ENCODE results near the gene MMP20.

DNA sequence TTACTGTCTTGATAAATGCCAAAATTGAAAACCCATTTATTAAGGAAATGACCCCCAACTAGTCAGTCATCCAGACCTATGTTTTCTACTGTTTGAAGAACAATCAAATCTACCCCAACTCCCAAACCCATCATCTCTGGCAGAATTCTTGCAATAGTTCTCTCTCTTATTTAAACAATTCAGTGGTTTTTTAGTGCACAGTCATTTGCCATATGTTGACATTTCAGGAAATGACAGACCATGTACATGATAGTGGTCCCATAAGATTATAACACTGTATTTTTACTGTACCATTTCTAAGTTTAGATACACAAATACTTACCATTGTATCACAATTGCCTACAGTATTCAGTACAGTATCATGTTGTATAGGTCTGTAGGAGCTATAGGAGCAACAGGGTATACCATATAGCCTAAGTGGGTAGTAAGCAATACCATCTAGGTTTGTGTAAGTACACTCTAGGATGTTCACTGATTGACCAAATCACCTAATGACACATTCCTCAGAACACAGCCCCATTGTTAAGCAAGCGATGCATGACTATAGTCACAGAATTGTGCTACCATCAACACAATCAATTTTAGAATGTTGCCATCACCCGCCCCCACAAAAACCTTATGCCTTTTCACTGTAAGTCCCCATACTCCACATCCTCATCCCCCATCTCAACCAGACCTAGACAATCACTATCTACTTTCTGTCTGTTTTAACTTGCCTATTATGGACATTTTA is 41.8 kb downstream of the MMP20 start:
- TF ChIP-seq EZH2 (IDR thresholded peaks at IDR 0.05; ENCODE audit: borderline replicate concordance, insufficient read depth, low read depth, low read length, poor library complexity, severe bottlenecking): no peak
- TF ChIP-seq, protein P1, sequence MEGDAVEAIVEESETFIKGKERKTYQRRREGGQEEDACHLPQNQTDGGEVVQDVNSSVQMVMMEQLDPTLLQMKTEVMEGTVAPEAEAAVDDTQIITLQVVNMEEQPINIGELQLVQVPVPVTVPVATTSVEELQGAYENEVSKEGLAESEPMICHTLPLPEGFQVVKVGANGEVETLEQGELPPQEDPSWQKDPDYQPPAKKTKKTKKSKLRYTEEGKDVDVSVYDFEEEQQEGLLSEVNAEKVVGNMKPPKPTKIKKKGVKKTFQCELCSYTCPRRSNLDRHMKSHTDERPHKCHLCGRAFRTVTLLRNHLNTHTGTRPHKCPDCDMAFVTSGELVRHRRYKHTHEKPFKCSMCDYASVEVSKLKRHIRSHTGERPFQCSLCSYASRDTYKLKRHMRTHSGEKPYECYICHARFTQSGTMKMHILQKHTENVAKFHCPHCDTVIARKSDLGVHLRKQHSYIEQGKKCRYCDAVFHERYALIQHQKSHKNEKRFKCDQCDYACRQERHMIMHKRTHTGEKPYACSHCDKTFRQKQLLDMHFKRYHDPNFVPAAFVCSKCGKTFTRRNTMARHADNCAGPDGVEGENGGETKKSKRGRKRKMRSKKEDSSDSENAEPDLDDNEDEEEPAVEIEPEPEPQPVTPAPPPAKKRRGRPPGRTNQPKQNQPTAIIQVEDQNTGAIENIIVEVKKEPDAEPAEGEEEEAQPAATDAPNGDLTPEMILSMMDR (IDR thresholded peaks at IDR 0.05): no peak
